ENCODE data around the gene TMEM266.

- TF ChIP-seq POLR2AphosphoS5 (IDR thresholded peaks at IDR 0.05; ENCODE audit: borderline replicate concordance, low read depth, low read length) (no peak), EZH2 (IDR thresholded peaks at IDR 0.05) (no peak)
Measured at GRCh38 chr15:76038512-76038911, 21.3 kb upstream of the TMEM266 start.
